ENCODE results near the gene TAF4B.

- TF ChIP-seq, protein P1, sequence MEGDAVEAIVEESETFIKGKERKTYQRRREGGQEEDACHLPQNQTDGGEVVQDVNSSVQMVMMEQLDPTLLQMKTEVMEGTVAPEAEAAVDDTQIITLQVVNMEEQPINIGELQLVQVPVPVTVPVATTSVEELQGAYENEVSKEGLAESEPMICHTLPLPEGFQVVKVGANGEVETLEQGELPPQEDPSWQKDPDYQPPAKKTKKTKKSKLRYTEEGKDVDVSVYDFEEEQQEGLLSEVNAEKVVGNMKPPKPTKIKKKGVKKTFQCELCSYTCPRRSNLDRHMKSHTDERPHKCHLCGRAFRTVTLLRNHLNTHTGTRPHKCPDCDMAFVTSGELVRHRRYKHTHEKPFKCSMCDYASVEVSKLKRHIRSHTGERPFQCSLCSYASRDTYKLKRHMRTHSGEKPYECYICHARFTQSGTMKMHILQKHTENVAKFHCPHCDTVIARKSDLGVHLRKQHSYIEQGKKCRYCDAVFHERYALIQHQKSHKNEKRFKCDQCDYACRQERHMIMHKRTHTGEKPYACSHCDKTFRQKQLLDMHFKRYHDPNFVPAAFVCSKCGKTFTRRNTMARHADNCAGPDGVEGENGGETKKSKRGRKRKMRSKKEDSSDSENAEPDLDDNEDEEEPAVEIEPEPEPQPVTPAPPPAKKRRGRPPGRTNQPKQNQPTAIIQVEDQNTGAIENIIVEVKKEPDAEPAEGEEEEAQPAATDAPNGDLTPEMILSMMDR (IDR thresholded peaks at IDR 0.05) = no peak
- no peak for TF ChIP-seq POLR2AphosphoS5 (IDR thresholded peaks at IDR 0.05)
- no peak for TF ChIP-seq POLR2A (IDR thresholded peaks at IDR 0.05)
Observed at GRCh38 chr18:26414901-26415440, 188.7 kb downstream of the TAF4B start.

Measured in upper lobe of left lung (tissue), 4 donors.